VCaP (cell line): ENCODE measurements around the gene FAM83G.

Source experiments
- H3K27ac ChIP-seq: fragments of 450-650 bp; 2 replicates; pipeline ENCODE4 v1.5.1; 2017
- CTCF ChIP-seq: fragments of 450-650 bp; conservative IDR thresholded peaks from 2 replicates; pipeline ENCODE4 v1.5.1; 2017; ENCODE audit warnings: mild to moderate bottlenecking, moderate library complexity

Gene FAM83G

DNA sequence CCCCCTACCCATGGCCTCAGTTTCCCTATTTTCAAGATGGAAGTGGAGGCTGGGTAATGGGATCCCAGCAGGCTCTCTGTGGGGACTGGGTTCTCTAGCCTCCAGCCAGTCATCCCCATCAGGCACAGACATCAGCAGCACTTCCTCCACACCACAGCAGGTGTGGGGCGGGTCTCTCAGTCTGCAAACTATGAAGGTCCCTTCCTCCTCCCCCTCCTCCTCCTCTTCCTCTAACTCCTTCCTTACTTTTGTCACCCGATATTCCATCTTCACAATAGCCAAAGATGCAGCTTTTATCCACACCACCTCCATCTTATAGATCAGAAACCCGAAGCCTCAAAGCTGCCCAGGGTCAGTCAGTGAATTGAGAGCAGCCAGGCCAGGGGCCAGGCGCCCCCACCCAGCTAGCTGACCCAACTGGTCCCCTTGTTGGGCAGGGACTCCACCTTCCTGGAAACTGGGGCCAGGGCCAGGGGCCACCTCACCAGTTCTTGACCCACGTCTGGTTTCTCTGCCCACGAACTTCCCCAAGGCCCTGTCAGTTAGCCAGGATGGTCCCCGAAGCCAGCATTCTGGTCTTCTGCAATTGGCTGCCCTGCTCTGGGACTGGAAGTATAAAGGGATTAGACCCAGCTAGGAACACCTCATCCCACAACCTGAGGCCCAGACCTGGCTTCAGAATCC, 2.5 kb downstream of the FAM83G start:
- no peak overlapping the region for H3K27ac ChIP-seq
- no peak for TF ChIP-seq CTCF

DNA sequence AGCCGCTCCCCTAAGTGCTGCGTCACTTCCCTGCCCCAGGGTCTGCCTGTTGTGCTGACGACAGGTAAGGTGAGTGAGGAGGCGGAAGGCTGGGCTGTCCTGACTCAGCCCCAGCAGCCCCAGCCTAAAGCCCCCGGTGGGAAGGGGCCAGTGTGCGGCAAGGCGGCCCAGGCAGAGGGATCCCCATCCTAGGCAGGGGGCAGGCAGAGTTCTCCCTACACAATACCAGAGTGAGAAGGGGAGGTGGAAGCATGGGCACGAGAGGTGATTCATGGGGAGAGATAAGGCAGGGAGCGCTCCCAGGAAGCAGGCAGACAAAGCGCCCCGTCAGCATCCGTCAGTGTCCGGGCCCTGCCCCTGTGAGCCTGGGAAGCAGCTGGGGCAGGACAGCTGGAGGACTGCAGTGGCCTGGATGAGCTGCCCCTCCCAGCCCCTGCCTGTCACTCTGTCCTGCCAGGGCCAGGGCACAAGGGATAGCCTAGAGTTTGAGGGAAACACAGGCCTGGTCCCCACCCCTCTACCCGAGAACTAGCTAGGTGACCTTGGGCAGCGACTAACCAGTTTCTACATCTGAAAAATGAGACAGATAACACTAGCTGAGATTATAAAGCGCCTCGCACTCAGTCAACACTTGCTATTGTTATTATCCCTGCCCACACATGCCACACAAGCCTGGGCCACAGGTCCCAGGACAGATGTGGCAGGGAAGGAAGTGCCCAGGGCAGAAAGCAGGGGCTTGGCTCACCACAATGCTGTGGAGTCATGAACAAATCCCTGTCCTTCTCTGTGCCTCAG, 3.8 kb downstream of the FAM83G start:
- no peak for TF ChIP-seq CTCF
- H3K27ac ChIP-seq, result no peak overlapping the region

- H3K27ac ChIP-seq, result no peak overlapping the region
- TF ChIP-seq CTCF, result no peak
These were observed 4.7 kb downstream of the FAM83G start for GRCh38 chr17:18999911-19000310.

DNA sequence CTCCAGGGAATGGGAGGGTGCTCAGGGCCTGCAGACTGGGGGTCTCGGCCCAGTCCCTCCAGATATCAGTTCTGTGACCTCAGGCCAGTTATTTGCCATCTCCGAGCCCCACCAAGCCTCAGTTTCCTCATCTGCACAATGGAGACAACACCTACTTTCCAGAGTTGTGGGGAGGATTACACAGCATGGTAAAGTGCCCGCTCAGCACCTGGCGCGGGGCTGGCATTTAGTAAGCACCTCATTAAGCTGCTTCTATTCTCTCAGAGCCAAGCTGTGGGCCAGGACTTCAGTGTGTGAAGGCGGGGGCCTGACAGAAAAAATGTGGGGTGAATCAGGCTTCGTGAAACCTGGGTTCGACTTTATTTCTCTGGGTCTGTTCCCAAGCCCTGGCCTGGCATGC, 5.2 kb downstream of the FAM83G start:
- no peak overlapping the region for H3K27ac ChIP-seq

GRCh38 chr17:18997650-18998196, 6.8 kb downstream of the FAM83G start:
- peak overlapping the region; percentile 60 for H3K27ac ChIP-seq
- no peak for TF ChIP-seq CTCF

More for the DNA sequence above, 5.2 kb downstream of the FAM83G start:
- TF ChIP-seq CTCF, result no peak

GRCh38 chr17:18996458-18996857, 8.1 kb downstream of the FAM83G start:
- TF ChIP-seq CTCF, result no peak
- 0 out of 2 replicates have a peak overlapping the region, but pooled peaks have one; percentile 60 for H3K27ac ChIP-seq

DNA sequence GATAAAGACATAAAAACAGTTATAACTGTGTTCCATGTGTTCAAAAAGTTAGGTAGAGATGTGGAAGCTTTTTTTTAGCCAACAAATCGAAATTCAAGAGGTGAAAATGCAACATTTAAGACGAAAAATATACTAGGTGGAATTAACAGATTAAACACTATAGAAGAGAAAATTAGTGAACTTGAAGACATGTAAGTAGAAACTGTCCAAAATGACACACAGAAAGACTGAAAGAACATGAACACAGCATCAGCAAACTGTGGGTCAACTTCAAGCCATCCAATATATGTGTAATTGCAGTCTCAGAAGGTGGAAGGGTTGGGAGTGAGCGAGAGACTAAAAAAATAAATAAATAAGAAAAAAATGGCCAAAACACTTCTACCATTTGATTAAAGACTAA, 9.3 kb downstream of the FAM83G start:
- TF ChIP-seq CTCF, result no peak
- H3K27ac ChIP-seq, result no peak overlapping the region
